Chondrocyte (in vitro differentiated cells): ENCODE data around the gene PTS. TPM values are rescaled to one million over a fixed set of nuclear protein-coding genes. Genes with fewer than 3 reads are reported as not detected.

Source experiments
- DNase-seq: peaks from one replicate; pipeline ENCODE4 v3.0.0; 2021; ENCODE audit warnings: mixed read lengths, low spot score
- H3K27ac Mint-ChIP-seq: one replicate; pipeline ENCODE4 v1.8.0; 2021; ENCODE audit warnings: mild to moderate bottlenecking, moderate library complexity, mixed read lengths; ENCODE audit not compliant: unreplicated experiment
- H3K27me3 Mint-ChIP-seq: 2 replicates; pipeline ENCODE4 v1.8.0; 2021; ENCODE audit warnings: low read depth, mixed read lengths
- H3K36me3 Mint-ChIP-seq: 2 replicates; pipeline ENCODE4 v1.8.0; 2021; ENCODE audit warnings: low read depth, mixed read lengths
- H3K4me1 Mint-ChIP-seq: 2 replicates; pipeline ENCODE4 v1.8.0; 2021; ENCODE audit warnings: low read depth, mild to moderate bottlenecking, mixed read lengths
- H3K4me3 Mint-ChIP-seq: one replicate; pipeline ENCODE4 v1.8.0; 2021; ENCODE audit warnings: mild to moderate bottlenecking, moderate library complexity, mixed read lengths; ENCODE audit not compliant: unreplicated experiment
- H3K9me3 Mint-ChIP-seq: 2 replicates; pipeline ENCODE4 v1.8.0; 2021; ENCODE audit warnings: low read depth, mixed read lengths
- total RNA-seq: library from RNA; stranded (reverse); gene quantifications from 3 replicates; pipeline ENCODE4 v1.2.1, GENCODE V29; 2021
- TF ChIP-seq, protein P1 (sequence below): fragments of 200-600 bp; sonication (generic); IDR thresholded peaks from 2 replicates; pipeline ENCODE4 v1.5.0; 2021; ENCODE audit warnings: antibody characterized with exemption, mild to moderate bottlenecking, moderate library complexity

Gene PTS
- total RNA-seq, 1 donor from 2014 or later, result 45.8 TPM

- Mint-ChIP-seq H3K4me3 (no peak overlapping the region), H3K27me3 (peaks cover 18% of the 10 kb centered on the region), H3K36me3 (peaks cover 4% of the 10 kb centered on the region), H3K9me3 (no peaks in the 10 kb centered on the region), H3K27ac (no peak overlapping the region), H3K4me1 (peaks cover 5% of the 10 kb centered on the region)
- TF ChIP-seq, protein P1, sequence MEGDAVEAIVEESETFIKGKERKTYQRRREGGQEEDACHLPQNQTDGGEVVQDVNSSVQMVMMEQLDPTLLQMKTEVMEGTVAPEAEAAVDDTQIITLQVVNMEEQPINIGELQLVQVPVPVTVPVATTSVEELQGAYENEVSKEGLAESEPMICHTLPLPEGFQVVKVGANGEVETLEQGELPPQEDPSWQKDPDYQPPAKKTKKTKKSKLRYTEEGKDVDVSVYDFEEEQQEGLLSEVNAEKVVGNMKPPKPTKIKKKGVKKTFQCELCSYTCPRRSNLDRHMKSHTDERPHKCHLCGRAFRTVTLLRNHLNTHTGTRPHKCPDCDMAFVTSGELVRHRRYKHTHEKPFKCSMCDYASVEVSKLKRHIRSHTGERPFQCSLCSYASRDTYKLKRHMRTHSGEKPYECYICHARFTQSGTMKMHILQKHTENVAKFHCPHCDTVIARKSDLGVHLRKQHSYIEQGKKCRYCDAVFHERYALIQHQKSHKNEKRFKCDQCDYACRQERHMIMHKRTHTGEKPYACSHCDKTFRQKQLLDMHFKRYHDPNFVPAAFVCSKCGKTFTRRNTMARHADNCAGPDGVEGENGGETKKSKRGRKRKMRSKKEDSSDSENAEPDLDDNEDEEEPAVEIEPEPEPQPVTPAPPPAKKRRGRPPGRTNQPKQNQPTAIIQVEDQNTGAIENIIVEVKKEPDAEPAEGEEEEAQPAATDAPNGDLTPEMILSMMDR, result no peak
- DNase-seq, result no peak
Observed at GRCh38 chr11:112200252-112200651, 26.0 kb upstream of the PTS start.

DNA sequence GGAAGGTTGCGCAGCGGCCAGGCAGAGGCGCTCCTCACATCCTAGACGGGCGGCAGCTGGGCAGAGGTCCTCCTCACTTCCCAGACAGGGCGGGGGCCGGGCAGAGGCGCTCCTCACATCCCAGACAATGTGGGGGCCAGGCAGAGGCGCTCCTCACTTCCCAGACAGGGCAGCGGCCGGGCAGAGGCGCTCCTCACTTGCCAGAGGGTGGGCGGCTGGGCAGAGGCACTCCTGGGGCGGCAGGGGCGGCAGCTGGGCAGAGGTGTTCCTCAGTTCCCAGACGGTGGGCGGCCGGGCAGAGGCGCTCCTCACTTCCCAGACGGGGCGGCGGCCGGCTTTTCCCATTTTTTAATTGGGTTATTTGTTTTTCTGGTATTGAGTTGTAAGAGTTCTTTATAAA, 20.2 kb upstream of the PTS start:
- peak; percentile 77 for DNase-seq
- no peak overlapping the region for H3K27ac Mint-ChIP-seq
- TF ChIP-seq, protein P1, result no peak

DNA sequence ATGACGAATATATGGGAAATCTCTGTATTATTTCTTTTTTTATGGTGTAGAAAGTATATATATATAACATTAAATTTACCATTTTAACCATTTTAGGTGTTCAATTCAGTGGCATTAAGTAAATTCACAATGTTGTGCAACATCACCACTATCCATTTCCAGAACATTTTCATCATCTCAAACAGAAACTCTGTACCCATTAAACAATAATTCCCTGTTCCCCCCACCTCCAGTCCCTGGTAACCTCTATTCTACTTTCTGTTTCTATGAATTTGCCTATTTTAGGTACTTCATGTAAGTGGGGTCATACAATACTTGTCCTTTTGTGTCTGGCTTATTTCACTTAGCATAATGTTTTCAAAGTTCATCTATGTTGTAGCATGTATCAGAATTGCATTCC, 15.3 kb upstream of the PTS start:
- peaks cover 6% of the 10 kb centered on the region for H3K36me3 Mint-ChIP-seq
- peaks cover 4% of the 10 kb centered on the region for H3K9me3 Mint-ChIP-seq

More for the DNA sequence above, 20.2 kb upstream of the PTS start:
- no peaks in the 10 kb centered on the region for H3K4me1 Mint-ChIP-seq
- H3K4me3 Mint-ChIP-seq, result no peak overlapping the region
- peaks cover 7% of the 10 kb centered on the region for H3K36me3 Mint-ChIP-seq
- peaks cover 4% of the 10 kb centered on the region for H3K9me3 Mint-ChIP-seq
- H3K27me3 Mint-ChIP-seq, result peaks cover 13% of the 10 kb centered on the region

DNA sequence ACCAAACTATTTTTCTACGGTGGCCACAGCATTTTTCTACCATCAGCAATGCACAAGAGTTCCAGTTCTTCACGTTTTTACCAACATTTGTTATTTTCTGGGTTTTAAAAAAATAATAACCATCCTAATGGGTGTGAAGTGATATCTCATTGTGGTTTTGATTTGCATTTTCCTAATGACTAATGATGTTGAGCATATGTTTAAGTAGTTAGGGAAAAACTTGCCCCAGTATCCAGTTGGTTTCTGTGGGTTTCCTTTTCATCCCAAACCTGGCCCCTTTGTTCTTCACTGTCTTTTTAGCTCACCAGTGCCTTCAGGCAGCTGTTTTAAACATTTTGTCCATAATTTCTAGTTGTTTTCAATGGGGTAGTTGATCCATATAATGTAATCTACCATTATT, 14.7 kb upstream of the PTS start:
- DNase-seq, result no peak
- peaks cover 6% of the 10 kb centered on the region for H3K36me3 Mint-ChIP-seq
- H3K27me3 Mint-ChIP-seq, result peaks cover 13% of the 10 kb centered on the region
- no peak overlapping the region for H3K4me3 Mint-ChIP-seq
- H3K4me1 Mint-ChIP-seq, result peaks cover 6% of the 10 kb centered on the region
- no peak overlapping the region for H3K27ac Mint-ChIP-seq
- TF ChIP-seq, protein P1, result no peak
- H3K9me3 Mint-ChIP-seq, result peaks cover 3% of the 10 kb centered on the region

More for the DNA sequence above, 15.3 kb upstream of the PTS start:
- Mint-ChIP-seq H3K4me1 (no peaks in the 10 kb centered on the region), H3K4me3 (no peak overlapping the region), H3K27ac (no peak overlapping the region), H3K27me3 (peaks cover 13% of the 10 kb centered on the region)
- no peak for DNase-seq
- TF ChIP-seq, protein P1, result no peak

GRCh38 chr11:112212290-112212689, 13.9 kb upstream of the PTS start:
- Mint-ChIP-seq H3K9me3 (no peaks in the 10 kb centered on the region), H3K4me1 (peaks cover 11% of the 10 kb centered on the region), H3K4me3 (no peak overlapping the region), H3K36me3 (peaks cover 3% of the 10 kb centered on the region), H3K27ac (no peak overlapping the region), H3K27me3 (peaks cover 10% of the 10 kb centered on the region)
- no peak for DNase-seq
- TF ChIP-seq, protein P1, result no peak
